Small intestine (tissue), 16 donors: ENCODE results near the gene FBXO34. TPM values are rescaled to one million over a fixed set of nuclear protein-coding genes. Genes with fewer than 3 reads are reported as not detected.

Source experiments
- DNase-seq, 2 donors: peaks; one replicate each; pipeline versions ENCODE4 v3.0.0 to v3.0.0-alpha.2; 2013
- FAIRE-seq: peaks from 2 replicates; lab custom pipeline; 2012; peaks lifted over from hg19 to GRCh38; lab: Jason Lieb, UNC
- H3K27ac ChIP-seq, 3 donors: one replicate each; pipeline ENCODE4 v1.5.1; 2013; ENCODE audit warnings: low read length in 2 of 3, mild to moderate bottlenecking in 2 of 3, control low read depth in 1 of 3, inconsistent platforms in 1 of 3, low read depth in 1 of 3, moderate library complexity in 1 of 3
- H3K27me3 ChIP-seq, 3 donors: one replicate each; pipeline ENCODE4 v1.6.1; 2013; ENCODE audit warnings: low read length in 3 of 3, inconsistent platforms in 1 of 3; ENCODE audit not compliant: control insufficient read depth in 3 of 3, insufficient read depth in 3 of 3
- H3K36me3 ChIP-seq, 3 donors: one replicate each; pipeline ENCODE4 v1.6.1; 2013; ENCODE audit warnings: low read length in 3 of 3, inconsistent platforms in 1 of 3, low read depth in 1 of 3, mild to moderate bottlenecking in 1 of 3, moderate library complexity in 1 of 3; ENCODE audit not compliant: control insufficient read depth in 3 of 3, insufficient read depth in 2 of 3
- H3K4me1 ChIP-seq, 3 donors: one replicate each; pipeline ENCODE4 v1.6.1; 2013; ENCODE audit warnings: low read length in 2 of 3, inconsistent platforms in 1 of 3, low read depth in 1 of 3, mild to moderate bottlenecking in 1 of 3, moderate library complexity in 1 of 3; ENCODE audit not compliant: control insufficient read depth in 3 of 3, insufficient read depth in 2 of 3
- H3K4me3 ChIP-seq, 3 donors: one replicate each; pipeline ENCODE4 v1.5.1; 2013; ENCODE audit warnings: low read length in 3 of 3, control low read depth in 1 of 3, inconsistent platforms in 1 of 3, low read depth in 1 of 3, mild to moderate bottlenecking in 1 of 3, moderate library complexity in 1 of 3
- H3K9me3 ChIP-seq, 2 donors: one replicate each; pipeline ENCODE4 v1.6.1; 2013; ENCODE audit warnings: low read depth in 1 of 2, low read length in 1 of 2; ENCODE audit not compliant: control insufficient read depth in 2 of 2, insufficient read depth in 1 of 2
- WGBS, 3 donors: extraction: QIAGEN DNeasy Blood & Tissue Kit; methylation state at CpG; one replicate each; pipeline ENCODE4 v1.1.7; 2013; 5-methylcytosine and 5-hydroxymethylcytosine counted together
- long read RNA-seq, 10 donors: transcript quantifications; one replicate each; lab custom pipeline, GENCODE V29; 2026
- polyA plus RNA-seq, 4 donors: library from polyadenylated mRNA; stranded (reverse) in 3 of 4; unstranded in 1 of 4; fragments of 200-250 nt in 3 of 4; fragments of 120-200 nt in 1 of 4; gene quantifications; one replicate each; pipeline versions ENCODE4 v1.2.1 to v1.2.3, GENCODE V29; 2013
- donor health status: healthy with polysubstance abuse.
- donor health status: control.
- donor health status: control.
- donor health status: Bipolar disorder and iron deficiency.
- donor health status: healthy.

FBXO34 gene, protein sequence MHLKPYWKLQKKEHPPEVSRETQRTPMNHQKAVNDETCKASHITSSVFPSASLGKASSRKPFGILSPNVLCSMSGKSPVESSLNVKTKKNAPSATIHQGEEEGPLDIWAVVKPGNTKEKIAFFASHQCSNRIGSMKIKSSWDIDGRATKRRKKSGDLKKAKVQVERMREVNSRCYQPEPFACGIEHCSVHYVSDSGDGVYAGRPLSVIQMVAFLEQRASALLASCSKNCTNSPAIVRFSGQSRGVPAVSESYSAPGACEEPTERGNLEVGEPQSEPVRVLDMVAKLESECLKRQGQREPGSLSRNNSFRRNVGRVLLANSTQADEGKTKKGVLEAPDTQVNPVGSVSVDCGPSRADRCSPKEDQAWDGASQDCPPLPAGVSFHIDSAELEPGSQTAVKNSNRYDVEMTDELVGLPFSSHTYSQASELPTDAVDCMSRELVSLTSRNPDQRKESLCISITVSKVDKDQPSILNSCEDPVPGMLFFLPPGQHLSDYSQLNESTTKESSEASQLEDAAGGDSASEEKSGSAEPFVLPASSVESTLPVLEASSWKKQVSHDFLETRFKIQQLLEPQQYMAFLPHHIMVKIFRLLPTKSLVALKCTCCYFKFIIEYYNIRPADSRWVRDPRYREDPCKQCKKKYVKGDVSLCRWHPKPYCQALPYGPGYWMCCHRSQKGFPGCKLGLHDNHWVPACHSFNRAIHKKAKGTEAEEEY
- polyA plus RNA-seq: 10 to 100 TPM; 13.5 to 30.1 (median 14.9) TPM
- long read RNA-seq, donor 1: 0 reads
- long read RNA-seq, donor 2, partial matches to known transcripts: 0 of 3 reads
- long read RNA-seq, donor 2, other reads (novel, unspliced or antisense): 0 of 3 reads
- long read RNA-seq, donor 3, transcript FBXO34-201 (2 exons, 3,464 nt): major isoform, 10 of 10 reads
- long read RNA-seq, donor 3, partial matches to known transcripts: 0 of 10 reads
- long read RNA-seq, donor 3, other reads (novel, unspliced or antisense): 0 of 10 reads
- long read RNA-seq, donor 4, partial matches to known transcripts: 0 of 1 reads
- long read RNA-seq, donor 4, other reads (novel, unspliced or antisense): 0 of 1 reads
- long read RNA-seq, donor 5, partial matches to known transcripts: 0 of 3 reads
- long read RNA-seq, donor 5, other reads (novel, unspliced or antisense): 0 of 3 reads
- long read RNA-seq, donor 6, partial matches to known transcripts: 0 of 2 reads
- long read RNA-seq, donor 6, other reads (novel, unspliced or antisense): 0 of 2 reads
- long read RNA-seq, donor 7: 0 reads
- long read RNA-seq, donor 8: 0 reads
- long read RNA-seq, donor 9, partial matches to known transcripts: 0 of 3 reads
- long read RNA-seq, donor 9, other reads (novel, unspliced or antisense): 0 of 3 reads
- long read RNA-seq, donor 10, transcript FBXO34-201 (2 exons, 3,464 nt): major isoform, 12 of 44 reads
- long read RNA-seq, donor 10, partial matches to known transcripts: 27 of 44 reads
- long read RNA-seq, donor 10, other reads (novel, unspliced or antisense): 5 of 44 reads

DNA sequence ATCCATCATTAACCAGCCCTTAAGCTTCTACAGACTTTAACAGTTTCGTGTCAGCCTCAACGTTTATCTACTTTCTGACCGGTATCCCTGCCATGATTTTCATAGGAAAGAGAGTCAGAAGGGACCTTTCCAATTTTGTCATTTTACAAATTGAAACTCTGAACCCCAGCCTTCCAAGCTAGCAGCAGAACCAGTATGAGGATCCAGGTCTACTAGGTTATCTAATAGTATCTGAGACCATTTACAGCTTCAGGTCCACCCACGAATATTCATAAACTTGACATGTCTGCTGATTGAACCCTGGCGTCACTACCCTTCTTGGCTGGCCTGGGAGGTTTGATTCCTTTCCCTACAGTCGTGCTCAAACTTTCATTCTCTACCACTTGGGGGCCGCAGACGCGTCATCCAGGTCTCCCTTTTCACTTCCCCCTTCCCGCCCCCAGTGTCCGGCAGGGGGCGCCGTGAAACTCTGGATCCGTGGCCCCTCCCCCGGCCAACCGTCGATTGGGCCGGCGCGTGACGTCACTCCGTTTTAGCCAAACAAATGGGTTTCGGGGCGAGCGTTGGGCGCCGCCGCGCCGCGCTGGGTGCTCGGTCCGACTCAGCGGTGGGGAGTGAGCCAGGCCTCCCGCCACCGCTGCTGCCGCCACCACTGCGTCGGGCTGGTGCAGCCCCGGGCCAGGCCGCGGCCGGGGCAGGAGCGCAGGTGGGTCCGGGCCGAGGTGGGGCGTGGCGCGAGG, at the start of gene FBXO34:
Gene FBXO34, plus strand, starts transcription at position 590 of the 740 bp plus-strand sequence. CDS start 78,970 bp downstream, outside the sequence.
- Histone ChIP-seq H3K36me3 (no peaks in the 10 kb centered on the region), H3K27ac (peak within 1 kb of the TSS; percentile 93 to 100 (median 99)), H3K4me1 (peaks cover 0 to 7% (median 3%) of the 10 kb centered on the region in 3 donors), H3K4me3 (peak within 1 kb of the TSS; percentile 85 to 99 (median 89)), H3K27me3 (no peaks in the 10 kb centered on the region), H3K9me3 (no peaks in the 10 kb centered on the region)
- DNase-seq: peak; percentile 99 to 100
- no peak for FAIRE-seq
- WGBS, 3 donors: 1% methylated on average over 35 to 49 of the region's 49 CpGs

DNA sequence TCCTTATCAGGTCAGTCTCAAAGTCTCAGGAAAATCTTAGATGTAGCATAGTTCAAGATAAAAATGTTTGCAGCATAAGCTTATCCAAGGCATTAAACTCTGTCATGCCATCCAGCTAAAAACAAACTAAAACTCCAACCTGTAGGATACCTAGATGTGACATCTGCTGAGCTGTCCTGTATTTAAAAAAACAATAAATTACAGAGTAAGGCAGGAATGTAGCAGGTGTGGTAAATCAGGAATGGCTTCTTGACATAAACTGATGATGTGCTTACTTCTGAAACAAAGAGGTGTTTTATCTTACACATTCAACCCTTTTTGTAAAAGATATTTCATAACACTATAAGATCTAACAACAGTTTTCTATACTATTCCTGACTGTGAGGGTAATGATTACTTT, 49.3 kb upstream of the FBXO34 start:
- no peak overlapping the region for H3K27ac ChIP-seq
- no peaks in the 10 kb centered on the region for H3K27me3 ChIP-seq
- H3K4me1 ChIP-seq: no peaks in the 10 kb centered on the region
- H3K36me3 ChIP-seq: no peaks in the 10 kb centered on the region
- peak in 1 of 2 donors; percentile 24 for DNase-seq
- peaks cover 0 to 5% of the 10 kb centered on the region in 2 donors for H3K9me3 ChIP-seq
- no peak for FAIRE-seq
- no peak overlapping the region for H3K4me3 ChIP-seq

DNA sequence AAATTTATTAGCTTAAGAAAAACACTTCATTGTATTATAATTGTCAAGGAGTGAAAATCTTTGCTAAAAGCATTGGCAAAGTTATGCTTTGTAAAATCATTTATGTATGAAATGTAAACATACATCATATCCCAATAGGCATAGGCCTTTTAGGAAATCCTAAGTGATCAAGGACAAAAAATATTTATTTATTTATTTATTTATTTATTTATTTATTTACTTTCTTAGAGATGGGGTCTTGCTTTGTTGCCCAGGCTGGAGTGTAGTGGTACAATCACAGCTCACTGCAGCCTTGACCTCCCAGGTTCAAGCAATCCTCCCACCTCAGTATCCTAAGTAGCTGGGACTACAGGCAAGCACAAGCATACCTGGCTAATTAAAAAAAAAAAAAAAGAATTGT, 47.9 kb upstream of the FBXO34 start:
- no peak for DNase-seq
- no peaks in the 10 kb centered on the region for H3K4me1 ChIP-seq
- no peak overlapping the region for H3K4me3 ChIP-seq
- H3K27me3 ChIP-seq: no peaks in the 10 kb centered on the region
- no peak for FAIRE-seq
- H3K9me3 ChIP-seq: peaks cover 0 to 9% of the 10 kb centered on the region in 2 donors
- no peaks in the 10 kb centered on the region for H3K36me3 ChIP-seq
- H3K27ac ChIP-seq: no peak overlapping the region

DNA sequence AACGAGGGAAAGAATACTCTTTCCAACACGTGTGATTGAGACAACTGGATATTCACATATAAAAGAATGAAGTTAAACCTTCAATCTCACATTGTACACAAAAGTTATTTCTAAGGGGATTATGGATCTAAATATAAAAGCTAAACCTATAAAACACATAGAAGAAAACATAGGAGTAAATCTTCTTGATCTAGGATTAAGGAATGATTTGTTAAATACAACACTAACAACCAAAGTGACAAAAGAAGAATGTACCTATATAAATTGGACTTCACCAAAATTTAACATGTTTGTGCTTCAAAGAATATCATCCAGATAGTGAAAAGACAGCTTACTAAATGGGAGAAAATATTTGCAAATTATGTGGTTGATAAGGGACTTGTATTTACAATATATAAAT, 43.0 kb upstream of the FBXO34 start:
- Histone ChIP-seq H3K27me3 (peaks cover 0 to 3% (median 0%) of the 10 kb centered on the region in 3 donors), H3K27ac (no peak overlapping the region), H3K9me3 (peaks cover 0 to 4% of the 10 kb centered on the region in 2 donors), H3K36me3 (no peaks in the 10 kb centered on the region), H3K4me3 (no peak overlapping the region), H3K4me1 (no peaks in the 10 kb centered on the region)
- DNase-seq: no peak
- WGBS, 3 donors: 85 to 92% (median 88%) methylated on average over 2 of the region's 2 CpGs
- no peak for FAIRE-seq

DNA sequence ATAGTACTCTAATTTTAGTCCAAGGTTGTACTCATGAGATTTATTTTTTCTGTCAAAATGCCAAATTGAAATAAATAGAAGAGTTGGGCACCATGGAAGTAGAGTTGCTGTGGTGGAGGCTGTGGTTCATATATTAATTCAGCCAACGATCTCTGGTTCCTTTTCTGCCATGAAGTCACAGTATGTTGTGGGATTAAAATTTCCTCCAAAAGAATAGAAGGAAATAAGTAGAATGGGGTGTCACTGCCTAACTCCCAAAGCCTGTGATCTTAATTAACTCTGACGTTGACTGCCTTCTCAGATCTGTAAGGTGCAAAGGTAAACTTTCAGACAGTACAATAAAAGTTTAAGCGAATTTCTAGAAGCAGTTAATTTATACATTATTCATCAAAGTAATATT, 37.6 kb upstream of the FBXO34 start:
- 16 to 40% (median 20%) methylated on average over 3 of the region's 3 CpGs for WGBS, 3 donors
- H3K4me1 ChIP-seq: no peaks in the 10 kb centered on the region
- FAIRE-seq (no peak), DNase-seq (peak in 1 of 2 donors; percentile 29)
- H3K27ac ChIP-seq: no peak overlapping the region
- no peaks in the 10 kb centered on the region for H3K9me3 ChIP-seq
- H3K27me3 ChIP-seq: peaks cover 0 to 6% (median 0%) of the 10 kb centered on the region in 3 donors
- H3K36me3 ChIP-seq: no peaks in the 10 kb centered on the region
- no peak overlapping the region for H3K4me3 ChIP-seq

DNA sequence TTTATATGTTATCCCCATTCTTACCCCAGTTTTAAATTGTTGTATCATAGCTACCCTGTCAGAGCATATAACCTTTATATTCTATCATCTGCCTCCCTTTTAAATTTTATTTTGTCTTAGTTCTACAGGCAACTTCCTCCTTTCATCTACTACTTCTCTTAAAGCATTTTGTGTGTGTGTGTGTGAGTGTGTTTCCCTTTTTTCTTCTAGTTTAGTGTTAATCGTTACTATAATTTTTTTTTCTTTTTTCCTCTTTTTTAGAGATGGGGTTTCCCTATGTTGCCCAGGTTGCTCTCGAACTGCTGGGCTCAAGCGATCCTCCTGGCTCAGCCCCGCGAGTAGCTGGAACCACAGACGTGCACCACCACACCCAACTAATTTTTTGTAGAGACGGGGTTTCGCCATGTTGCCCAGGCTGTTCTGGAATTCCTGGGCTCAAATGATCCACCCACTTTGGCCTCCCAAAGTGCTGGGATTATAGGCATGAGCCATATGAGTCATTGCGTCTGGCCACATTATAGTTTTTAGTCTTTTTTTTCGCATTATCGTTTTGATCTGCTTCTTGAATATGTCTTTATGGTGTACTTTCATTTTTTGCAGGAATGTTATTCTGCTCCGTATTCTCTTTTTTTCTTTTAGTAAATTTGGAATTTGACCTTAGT, 33.1 kb upstream of the FBXO34 start:
- FAIRE-seq (no peak), DNase-seq (no peak)
- Histone ChIP-seq H3K27me3 (peaks cover 0 to 25% (median 2%) of the 10 kb centered on the region in 3 donors), H3K27ac (no peak overlapping the region), H3K9me3 (no peaks in the 10 kb centered on the region), H3K4me1 (no peaks in the 10 kb centered on the region), H3K36me3 (no peaks in the 10 kb centered on the region), H3K4me3 (no peak overlapping the region)
- WGBS, 3 donors: 78 to 89% (median 82%) methylated on average over 12 of the region's 12 CpGs

DNA sequence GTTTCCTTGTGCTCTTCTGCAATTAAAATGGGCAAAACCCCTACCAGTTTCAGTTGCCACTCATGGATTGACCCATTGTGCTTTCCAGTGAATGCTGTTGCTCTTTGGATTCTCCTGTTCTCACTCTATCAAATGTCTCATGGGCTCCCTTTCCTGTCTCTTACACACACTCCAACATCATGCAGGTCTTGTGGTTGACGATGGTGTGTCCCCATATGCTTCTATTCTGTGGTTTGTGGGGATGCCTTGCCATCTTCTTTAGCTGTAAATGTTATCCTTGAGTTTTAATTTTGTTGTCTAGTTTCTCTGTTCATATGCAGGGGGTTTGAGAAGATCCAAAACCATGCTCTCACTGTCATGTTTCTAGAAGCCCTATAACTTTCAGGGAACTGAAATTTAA, 31.9 kb upstream of the FBXO34 start:
- Histone ChIP-seq H3K27me3 (peaks cover 0 to 25% (median 2%) of the 10 kb centered on the region in 3 donors), H3K27ac (no peak overlapping the region), H3K4me1 (no peaks in the 10 kb centered on the region), H3K9me3 (no peaks in the 10 kb centered on the region), H3K36me3 (no peaks in the 10 kb centered on the region), H3K4me3 (no peak overlapping the region)
- FAIRE-seq: no peak
- 63 to 71% (median 63%) methylated on average over 1 of the region's 1 CpG for WGBS, 3 donors
- no peak for DNase-seq
